NT2/D1 (cell line): ENCODE measurements around the gene IGSF1.

ENCODE experiments used
- DNase-seq: peaks from one replicate; pipeline ENCODE4 v3.0.0-alpha.2; 2011; ENCODE audit warnings: low read depth, low spot score
- H3K27me3 ChIP-seq: 2 replicates; pipeline ENCODE4 v1.6.0; 2011; ENCODE audit warnings: mild to moderate bottlenecking; ENCODE audit not compliant: insufficient read length, insufficient read depth
- H3K36me3 ChIP-seq: 2 replicates; pipeline ENCODE4 v1.6.1; 2011; ENCODE audit warnings: mild to moderate bottlenecking, low read length, mixed read lengths; ENCODE audit not compliant: insufficient read depth, insufficient read length
- H3K4me1 ChIP-seq: 2 replicates; pipeline ENCODE4 v1.5.1; 2011; ENCODE audit not compliant: insufficient read depth, insufficient read length
- H3K4me3 ChIP-seq: 2 replicates; pipeline ENCODE4 v1.5.1; 2011; ENCODE audit warnings: low read depth; ENCODE audit not compliant: insufficient read length
- H3K9ac ChIP-seq: 2 replicates; pipeline ENCODE4 v1.6.0; 2011; ENCODE audit warnings: low read depth; ENCODE audit not compliant: insufficient read length
- H3K9me3 ChIP-seq: 2 replicates; pipeline ENCODE4 v1.5.1; 2011; ENCODE audit warnings: mild to moderate bottlenecking, low read length; ENCODE audit not compliant: insufficient read depth
- SUZ12 ChIP-seq: IDR thresholded peaks from 2 replicates; pipeline ENCODE4 v1.6.1; 2011; ENCODE audit not compliant: insufficient read length, insufficient read depth; ENCODE audit errors: extremely low read depth
- YY1 ChIP-seq: IDR thresholded peaks from 2 replicates; pipeline ENCODE4 v1.6.1; 2011; ENCODE audit not compliant: insufficient read length, insufficient read depth
- ZNF274 ChIP-seq: IDR thresholded peaks from 2 replicates; pipeline ENCODE4 v1.6.1; 2011; ENCODE audit warnings: mild to moderate bottlenecking, low read depth, low read length

The IGSF1 gene

GRCh38 chrX:131289527-131289926 lies 421 bp upstream of the IGSF1 start:
- Histone ChIP-seq H3K4me1 (no peaks in the 10 kb centered on the region), H3K4me3 (no peak overlapping the region), H3K36me3 (no peaks in the 10 kb centered on the region), H3K27me3 (no peaks in the 10 kb centered on the region), H3K9ac (no peak overlapping the region), H3K9me3 (no peaks in the 10 kb centered on the region)
- no peak for TF ChIP-seq SUZ12
- no peak for TF ChIP-seq YY1
- no peak for TF ChIP-seq ZNF274
- no peak for DNase-seq

- Histone ChIP-seq H3K9me3 (no peaks in the 10 kb centered on the region), H3K9ac (no peak overlapping the region), H3K4me3 (peak overlapping the region; percentile 15), H3K27me3 (no peaks in the 10 kb centered on the region), H3K4me1 (no peaks in the 10 kb centered on the region), H3K36me3 (no peaks in the 10 kb centered on the region)
- DNase-seq: no peak
- no peak for TF ChIP-seq ZNF274
- no peak for TF ChIP-seq YY1
- TF ChIP-seq SUZ12: no peak
Observed at GRCh38 chrX:131288188-131288587, 918 bp downstream of the IGSF1 start.

GRCh38 chrX:131287560-131288179 lies 1.4 kb downstream of the IGSF1 start:
- no peaks in the 10 kb centered on the region for H3K9me3 ChIP-seq
- no peak for DNase-seq
- no peaks in the 10 kb centered on the region for H3K4me1 ChIP-seq
- no peak for TF ChIP-seq SUZ12
- TF ChIP-seq YY1: no peak
- no peak for TF ChIP-seq ZNF274
- H3K4me3 ChIP-seq: no peak overlapping the region
- H3K9ac ChIP-seq: no peak overlapping the region
- H3K27me3 ChIP-seq: no peaks in the 10 kb centered on the region
- H3K36me3 ChIP-seq: no peaks in the 10 kb centered on the region

GRCh38 chrX:131279617-131280016 lies 9.5 kb downstream of the IGSF1 start:
- no peak overlapping the region for H3K4me3 ChIP-seq
- no peak for TF ChIP-seq SUZ12
- no peak for TF ChIP-seq ZNF274
- TF ChIP-seq YY1: no peak
- no peaks in the 10 kb centered on the region for H3K27me3 ChIP-seq
- no peaks in the 10 kb centered on the region for H3K4me1 ChIP-seq
- H3K36me3 ChIP-seq: no peaks in the 10 kb centered on the region
- H3K9me3 ChIP-seq: no peaks in the 10 kb centered on the region
- DNase-seq: no peak
- H3K9ac ChIP-seq: no peak overlapping the region

GRCh38 chrX:131279197-131279596 lies 9.9 kb downstream of the IGSF1 start:
- no peak for DNase-seq
- Histone ChIP-seq H3K4me3 (no peak overlapping the region), H3K27me3 (no peaks in the 10 kb centered on the region), H3K4me1 (no peaks in the 10 kb centered on the region), H3K36me3 (no peaks in the 10 kb centered on the region), H3K9ac (no peak overlapping the region), H3K9me3 (no peaks in the 10 kb centered on the region)
- TF ChIP-seq SUZ12 (no peak), ZNF274 (no peak), YY1 (no peak)

GRCh38 chrX:131277543-131278136 lies 11.5 kb downstream of the IGSF1 start:
- no peak for DNase-seq
- Histone ChIP-seq H3K9me3 (no peaks in the 10 kb centered on the region), H3K4me3 (no peak overlapping the region), H3K4me1 (no peaks in the 10 kb centered on the region), H3K9ac (no peak overlapping the region), H3K36me3 (no peaks in the 10 kb centered on the region), H3K27me3 (no peaks in the 10 kb centered on the region)
- TF ChIP-seq SUZ12 (no peak), YY1 (no peak), ZNF274 (no peak)

GRCh38 chrX:131273011-131273410 lies 16.1 kb downstream of the IGSF1 start:
- Histone ChIP-seq H3K9ac (no peak overlapping the region), H3K27me3 (no peaks in the 10 kb centered on the region), H3K4me1 (no peaks in the 10 kb centered on the region), H3K36me3 (no peaks in the 10 kb centered on the region), H3K4me3 (no peak overlapping the region), H3K9me3 (no peaks in the 10 kb centered on the region)
- DNase-seq: no peak
- TF ChIP-seq YY1 (no peak), SUZ12 (no peak), ZNF274 (no peak)
